ENCODE measurements around the gene MDFIC.

GRCh38 chr7:114957444-114957843 lies 35.5 kb downstream of the MDFIC start:
- TF ChIP-seq NR2F2 (IDR thresholded peaks at IDR 0.05) = no peak
- TF ChIP-seq, protein P1, sequence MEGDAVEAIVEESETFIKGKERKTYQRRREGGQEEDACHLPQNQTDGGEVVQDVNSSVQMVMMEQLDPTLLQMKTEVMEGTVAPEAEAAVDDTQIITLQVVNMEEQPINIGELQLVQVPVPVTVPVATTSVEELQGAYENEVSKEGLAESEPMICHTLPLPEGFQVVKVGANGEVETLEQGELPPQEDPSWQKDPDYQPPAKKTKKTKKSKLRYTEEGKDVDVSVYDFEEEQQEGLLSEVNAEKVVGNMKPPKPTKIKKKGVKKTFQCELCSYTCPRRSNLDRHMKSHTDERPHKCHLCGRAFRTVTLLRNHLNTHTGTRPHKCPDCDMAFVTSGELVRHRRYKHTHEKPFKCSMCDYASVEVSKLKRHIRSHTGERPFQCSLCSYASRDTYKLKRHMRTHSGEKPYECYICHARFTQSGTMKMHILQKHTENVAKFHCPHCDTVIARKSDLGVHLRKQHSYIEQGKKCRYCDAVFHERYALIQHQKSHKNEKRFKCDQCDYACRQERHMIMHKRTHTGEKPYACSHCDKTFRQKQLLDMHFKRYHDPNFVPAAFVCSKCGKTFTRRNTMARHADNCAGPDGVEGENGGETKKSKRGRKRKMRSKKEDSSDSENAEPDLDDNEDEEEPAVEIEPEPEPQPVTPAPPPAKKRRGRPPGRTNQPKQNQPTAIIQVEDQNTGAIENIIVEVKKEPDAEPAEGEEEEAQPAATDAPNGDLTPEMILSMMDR (IDR thresholded peaks at IDR 0.05; ENCODE audit: low read depth, low read length, missing input control) = no peak
- no peak for TF ChIP-seq TAF1 (conservative IDR thresholded peaks at IDR 0.05)
- TF ChIP-seq, protein P2, sequence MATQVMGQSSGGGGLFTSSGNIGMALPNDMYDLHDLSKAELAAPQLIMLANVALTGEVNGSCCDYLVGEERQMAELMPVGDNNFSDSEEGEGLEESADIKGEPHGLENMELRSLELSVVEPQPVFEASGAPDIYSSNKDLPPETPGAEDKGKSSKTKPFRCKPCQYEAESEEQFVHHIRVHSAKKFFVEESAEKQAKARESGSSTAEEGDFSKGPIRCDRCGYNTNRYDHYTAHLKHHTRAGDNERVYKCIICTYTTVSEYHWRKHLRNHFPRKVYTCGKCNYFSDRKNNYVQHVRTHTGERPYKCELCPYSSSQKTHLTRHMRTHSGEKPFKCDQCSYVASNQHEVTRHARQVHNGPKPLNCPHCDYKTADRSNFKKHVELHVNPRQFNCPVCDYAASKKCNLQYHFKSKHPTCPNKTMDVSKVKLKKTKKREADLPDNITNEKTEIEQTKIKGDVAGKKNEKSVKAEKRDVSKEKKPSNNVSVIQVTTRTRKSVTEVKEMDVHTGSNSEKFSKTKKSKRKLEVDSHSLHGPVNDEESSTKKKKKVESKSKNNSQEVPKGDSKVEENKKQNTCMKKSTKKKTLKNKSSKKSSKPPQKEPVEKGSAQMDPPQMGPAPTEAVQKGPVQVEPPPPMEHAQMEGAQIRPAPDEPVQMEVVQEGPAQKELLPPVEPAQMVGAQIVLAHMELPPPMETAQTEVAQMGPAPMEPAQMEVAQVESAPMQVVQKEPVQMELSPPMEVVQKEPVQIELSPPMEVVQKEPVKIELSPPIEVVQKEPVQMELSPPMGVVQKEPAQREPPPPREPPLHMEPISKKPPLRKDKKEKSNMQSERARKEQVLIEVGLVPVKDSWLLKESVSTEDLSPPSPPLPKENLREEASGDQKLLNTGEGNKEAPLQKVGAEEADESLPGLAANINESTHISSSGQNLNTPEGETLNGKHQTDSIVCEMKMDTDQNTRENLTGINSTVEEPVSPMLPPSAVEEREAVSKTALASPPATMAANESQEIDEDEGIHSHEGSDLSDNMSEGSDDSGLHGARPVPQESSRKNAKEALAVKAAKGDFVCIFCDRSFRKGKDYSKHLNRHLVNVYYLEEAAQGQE (IDR thresholded peaks at IDR 0.05) = no peak
- TF ChIP-seq EGR1 (IDR thresholded peaks at IDR 0.05; ENCODE audit: low read depth in 2 of 2) = no peak
- no peak for TF ChIP-seq JUND (IDR thresholded peaks at IDR 0.05)
- TF ChIP-seq SP1 (IDR thresholded peaks at IDR 0.05) = no peak
- TF ChIP-seq YY1 (IDR thresholded peaks at IDR 0.05) = no peak
- TF ChIP-seq, protein P3, sequence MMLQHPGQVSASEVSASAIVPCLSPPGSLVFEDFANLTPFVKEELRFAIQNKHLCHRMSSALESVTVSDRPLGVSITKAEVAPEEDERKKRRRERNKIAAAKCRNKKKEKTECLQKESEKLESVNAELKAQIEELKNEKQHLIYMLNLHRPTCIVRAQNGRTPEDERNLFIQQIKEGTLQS (IDR thresholded peaks at IDR 0.05) = no peak
- TF ChIP-seq MAX (IDR thresholded peaks at IDR 0.05) = no peak
- TF ChIP-seq FOXA1 (IDR thresholded peaks at IDR 0.05) = no peak
- TF ChIP-seq RXRA (IDR thresholded peaks at IDR 0.05) = no peak
- no peak for TF ChIP-seq GABPA (IDR thresholded peaks at IDR 0.05 in 1 of 2, conservative IDR thresholded peaks at IDR 0.05 in 1 of 2)

Measured in liver (tissue), 3 donors.